GM13976 (cell line): ENCODE measurements around the gene STIM1.

ENCODE experiments used
- DNase-seq: peaks from one replicate; pipeline ENCODE4 v3.0.0; 2012; ENCODE audit warnings: low spot score
- in situ Hi-C: fragments of 300-500 bp; cut with MboI; formaldehyde crosslinking; loops from one replicate; pipeline ENCODE4 v1.12.0; 2022; ENCODE audit warnings: low sequenced_read_pairs, mixed read lengths, inconsistent platforms; ENCODE audit not compliant: unreplicated experiment
- TF ChIP-seq, protein P1 (sequence below): IDR thresholded peaks from 2 replicates; pipeline ENCODE4 v1.5.1; 2012; ENCODE audit warnings: borderline replicate concordance, mild to moderate bottlenecking; ENCODE audit not compliant: insufficient read depth; ENCODE audit errors: extremely low read depth, missing control alignments, control extremely low read depth

Gene STIM1

GRCh38 chr11:3972431-3972830 lies 117.0 kb downstream of the STIM1 start:
- TF ChIP-seq, protein P1, sequence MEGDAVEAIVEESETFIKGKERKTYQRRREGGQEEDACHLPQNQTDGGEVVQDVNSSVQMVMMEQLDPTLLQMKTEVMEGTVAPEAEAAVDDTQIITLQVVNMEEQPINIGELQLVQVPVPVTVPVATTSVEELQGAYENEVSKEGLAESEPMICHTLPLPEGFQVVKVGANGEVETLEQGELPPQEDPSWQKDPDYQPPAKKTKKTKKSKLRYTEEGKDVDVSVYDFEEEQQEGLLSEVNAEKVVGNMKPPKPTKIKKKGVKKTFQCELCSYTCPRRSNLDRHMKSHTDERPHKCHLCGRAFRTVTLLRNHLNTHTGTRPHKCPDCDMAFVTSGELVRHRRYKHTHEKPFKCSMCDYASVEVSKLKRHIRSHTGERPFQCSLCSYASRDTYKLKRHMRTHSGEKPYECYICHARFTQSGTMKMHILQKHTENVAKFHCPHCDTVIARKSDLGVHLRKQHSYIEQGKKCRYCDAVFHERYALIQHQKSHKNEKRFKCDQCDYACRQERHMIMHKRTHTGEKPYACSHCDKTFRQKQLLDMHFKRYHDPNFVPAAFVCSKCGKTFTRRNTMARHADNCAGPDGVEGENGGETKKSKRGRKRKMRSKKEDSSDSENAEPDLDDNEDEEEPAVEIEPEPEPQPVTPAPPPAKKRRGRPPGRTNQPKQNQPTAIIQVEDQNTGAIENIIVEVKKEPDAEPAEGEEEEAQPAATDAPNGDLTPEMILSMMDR = no peak
- in situ Hi-C loops = no loop called here
- DNase-seq = no peak

- DNase-seq = no peak
- TF ChIP-seq, protein P1 = no peak
- in situ Hi-C loops = no loop called here
Measured at GRCh38 chr11:3977078-3977477, 121.6 kb downstream of the STIM1 start.

DNA sequence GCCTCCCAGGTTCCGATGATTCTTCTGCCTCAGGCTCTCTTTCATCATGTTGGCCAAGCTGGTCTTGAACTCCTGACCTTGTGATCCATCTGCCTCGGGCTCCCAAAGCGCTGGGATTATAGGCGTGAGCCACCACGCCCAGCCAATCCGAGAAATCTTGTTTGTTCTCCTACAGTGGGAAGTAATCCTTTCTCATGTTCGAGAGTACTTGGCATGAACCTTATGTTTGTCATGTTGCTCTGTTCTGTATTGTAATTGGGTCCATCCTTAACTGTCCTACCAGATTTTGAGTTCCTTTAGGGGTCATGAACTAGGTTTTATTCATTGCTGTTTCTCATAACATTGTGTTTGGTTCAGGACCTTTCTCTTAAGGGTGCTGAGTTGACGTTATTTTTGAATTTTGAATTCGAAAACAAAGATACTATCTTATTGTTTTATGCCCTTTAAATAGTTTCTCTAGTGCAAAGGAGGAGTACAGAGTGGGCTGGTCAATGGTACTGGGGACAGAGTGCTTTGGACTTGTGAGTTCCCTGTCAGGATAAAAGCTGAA lies 125.7 kb downstream of the STIM1 start:
- TF ChIP-seq, protein P1 = no peak
- no peak for DNase-seq
- in situ Hi-C loops = no loop called here

DNA sequence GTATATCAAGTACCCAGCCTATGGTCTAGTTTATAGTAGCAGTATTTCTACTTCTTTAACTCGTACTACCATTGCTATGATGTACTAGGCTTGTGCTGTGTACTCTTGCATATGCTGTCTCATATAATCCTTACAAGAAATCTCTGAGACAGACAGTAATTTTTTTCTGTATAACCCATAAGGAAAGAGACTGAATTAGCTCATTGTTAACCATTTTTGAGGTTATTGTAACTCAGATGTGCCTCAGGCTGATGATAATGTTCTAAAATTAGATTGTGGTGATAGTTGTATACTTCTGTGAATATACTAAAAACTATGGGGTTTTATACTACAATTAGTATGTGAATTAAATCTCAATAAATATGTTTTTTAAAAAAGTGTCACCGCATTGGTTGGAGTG lies 127.0 kb downstream of the STIM1 start:
- TF ChIP-seq, protein P1 = no peak
- no peak for DNase-seq
- in situ Hi-C loops = no loop called here

DNA sequence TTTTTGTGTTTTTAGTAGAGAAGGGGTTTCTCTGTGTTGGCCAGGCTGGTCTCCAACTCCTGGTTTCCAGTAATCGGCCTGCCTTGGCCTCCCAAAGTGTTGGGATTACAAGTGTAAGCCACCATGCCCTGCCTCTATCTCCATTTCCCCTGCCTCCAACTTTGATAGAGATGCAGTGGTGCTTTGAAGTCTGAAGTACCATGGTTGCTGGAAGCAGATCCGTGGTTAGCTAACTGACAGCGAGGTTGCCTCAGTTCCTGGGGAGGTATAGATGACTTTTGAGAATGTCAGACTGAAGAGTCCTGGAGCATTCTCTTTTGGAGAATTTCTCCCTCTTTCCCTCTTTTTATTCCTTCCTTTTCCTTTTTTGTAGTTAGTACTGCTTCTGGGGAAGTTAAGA lies 127.6 kb downstream of the STIM1 start:
- in situ Hi-C loops = no loop called here
- TF ChIP-seq, protein P1 = no peak
- DNase-seq = no peak

DNA sequence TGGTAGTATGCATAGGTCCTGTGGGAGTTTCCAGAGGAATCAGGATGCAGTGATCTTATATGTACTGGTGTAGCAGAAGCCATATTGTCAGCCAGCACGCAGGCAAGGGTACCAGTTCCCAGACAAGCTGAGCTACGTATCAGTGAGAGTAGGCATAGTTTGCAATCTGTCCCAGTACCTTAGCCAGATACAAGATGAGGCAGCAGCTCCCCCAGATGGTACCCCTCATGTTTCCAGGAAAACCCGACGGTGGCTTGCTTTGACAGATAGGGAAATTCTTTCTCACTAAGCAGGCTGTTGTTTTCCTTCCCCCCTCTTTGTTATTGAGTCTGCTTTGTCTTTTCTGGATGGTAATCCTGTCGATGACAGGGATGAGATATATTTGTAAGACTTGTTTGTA lies 129.4 kb downstream of the STIM1 start:
- no peak for DNase-seq
- in situ Hi-C loops = no loop called here
- TF ChIP-seq, protein P1 = no peak
